NCI-H524 (cell line): ENCODE measurements around the gene FAM120A.

Source experiments
- DNase-seq, 2 experiments: peaks; one replicate each; lab custom pipeline; 2025; lab: John Stamatoyannopoulos, UW

Gene FAM120A

GRCh38 chr9:93473411-93473810, 21.9 kb downstream of the FAM120A start:
- no peak for DNase-seq

GRCh38 chr9:93475108-93475507, 23.6 kb downstream of the FAM120A start:
- DNase-seq: no peak

GRCh38 chr9:93475856-93476255, 24.4 kb downstream of the FAM120A start:
- no peak for DNase-seq

- DNase-seq: no peak
These were observed 25.4 kb downstream of the FAM120A start for GRCh38 chr9:93476924-93477323.

GRCh38 chr9:93477397-93477796, 25.9 kb downstream of the FAM120A start:
- no peak for DNase-seq

- no peak for DNase-seq
These were observed 28.2 kb downstream of the FAM120A start for GRCh38 chr9:93479726-93480125.

- DNase-seq: no peak
These were observed 28.8 kb downstream of the FAM120A start for GRCh38 chr9:93480262-93480661.

GRCh38 chr9:93480728-93481324, 29.3 kb downstream of the FAM120A start:
- DNase-seq: no peak

GRCh38 chr9:93483497-93483896, 32.0 kb downstream of the FAM120A start:
- DNase-seq: peak in 1 of 2 experiments; percentile 20

- DNase-seq: no peak
These were observed 34.8 kb downstream of the FAM120A start for GRCh38 chr9:93486268-93486667.

GRCh38 chr9:93488244-93488643, 36.8 kb downstream of the FAM120A start:
- no peak for DNase-seq

GRCh38 chr9:93491593-93492232, 40.2 kb downstream of the FAM120A start:
- DNase-seq: no peak

- no peak for DNase-seq
These were observed 40.8 kb downstream of the FAM120A start for GRCh38 chr9:93492327-93492726.

- no peak for DNase-seq
These were observed 42.5 kb downstream of the FAM120A start for GRCh38 chr9:93493949-93494348.

- DNase-seq: no peak
These were observed 44.8 kb downstream of the FAM120A start for GRCh38 chr9:93496285-93496684.

- no peak for DNase-seq
These were observed 49.2 kb downstream of the FAM120A start for GRCh38 chr9:93500571-93501298.

GRCh38 chr9:93501406-93501805, 49.9 kb downstream of the FAM120A start:
- DNase-seq: no peak

GRCh38 chr9:93503381-93503780, 51.9 kb downstream of the FAM120A start:
- no peak for DNase-seq

GRCh38 chr9:93505541-93506132, 54.2 kb downstream of the FAM120A start:
- no peak for DNase-seq

- DNase-seq: no peak
These were observed 56.3 kb downstream of the FAM120A start for GRCh38 chr9:93507768-93508167.

GRCh38 chr9:93508207-93508606, 56.7 kb downstream of the FAM120A start:
- DNase-seq: no peak

- DNase-seq: no peak
These were observed 57.6 kb downstream of the FAM120A start for GRCh38 chr9:93509084-93509483.

GRCh38 chr9:93510041-93510440, 58.6 kb downstream of the FAM120A start:
- DNase-seq: no peak
